Measurements from ENCODE around the gene MBTPS2.

MBTPS2 gene

DNA sequence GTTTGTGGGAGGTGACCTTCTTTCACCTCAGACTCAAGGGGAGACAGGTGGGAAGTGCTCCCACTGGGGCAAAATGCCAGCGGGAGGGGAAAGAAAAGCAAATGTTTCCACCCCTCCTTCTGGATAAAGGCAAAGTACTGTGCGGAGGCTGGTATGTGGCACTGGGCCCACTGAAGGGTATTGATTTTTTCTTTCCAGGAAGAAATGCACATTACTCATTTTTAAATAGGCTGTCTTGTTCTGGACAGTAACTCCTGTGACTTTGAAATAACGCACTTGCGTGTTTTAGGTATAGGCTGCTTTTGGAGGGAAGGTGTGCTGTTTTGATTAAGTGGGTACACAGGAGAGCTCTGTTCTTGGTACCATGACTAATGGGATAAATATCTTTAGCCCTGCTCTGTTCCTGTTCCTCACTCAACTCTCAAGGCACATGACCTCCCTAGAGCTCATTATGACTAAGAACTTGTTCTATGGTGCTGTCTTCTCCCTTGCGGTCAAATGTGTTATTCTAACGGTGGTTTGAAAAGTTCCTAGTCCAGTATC lies 40.7 kb upstream of the MBTPS2 start (continued):
- TF ChIP-seq MEIS1 (CRISPR knock-in tag; IDR thresholded peaks at IDR 0.05; ENCODE audit: borderline replicate concordance) = no peak
- TF ChIP-seq, protein P1, sequence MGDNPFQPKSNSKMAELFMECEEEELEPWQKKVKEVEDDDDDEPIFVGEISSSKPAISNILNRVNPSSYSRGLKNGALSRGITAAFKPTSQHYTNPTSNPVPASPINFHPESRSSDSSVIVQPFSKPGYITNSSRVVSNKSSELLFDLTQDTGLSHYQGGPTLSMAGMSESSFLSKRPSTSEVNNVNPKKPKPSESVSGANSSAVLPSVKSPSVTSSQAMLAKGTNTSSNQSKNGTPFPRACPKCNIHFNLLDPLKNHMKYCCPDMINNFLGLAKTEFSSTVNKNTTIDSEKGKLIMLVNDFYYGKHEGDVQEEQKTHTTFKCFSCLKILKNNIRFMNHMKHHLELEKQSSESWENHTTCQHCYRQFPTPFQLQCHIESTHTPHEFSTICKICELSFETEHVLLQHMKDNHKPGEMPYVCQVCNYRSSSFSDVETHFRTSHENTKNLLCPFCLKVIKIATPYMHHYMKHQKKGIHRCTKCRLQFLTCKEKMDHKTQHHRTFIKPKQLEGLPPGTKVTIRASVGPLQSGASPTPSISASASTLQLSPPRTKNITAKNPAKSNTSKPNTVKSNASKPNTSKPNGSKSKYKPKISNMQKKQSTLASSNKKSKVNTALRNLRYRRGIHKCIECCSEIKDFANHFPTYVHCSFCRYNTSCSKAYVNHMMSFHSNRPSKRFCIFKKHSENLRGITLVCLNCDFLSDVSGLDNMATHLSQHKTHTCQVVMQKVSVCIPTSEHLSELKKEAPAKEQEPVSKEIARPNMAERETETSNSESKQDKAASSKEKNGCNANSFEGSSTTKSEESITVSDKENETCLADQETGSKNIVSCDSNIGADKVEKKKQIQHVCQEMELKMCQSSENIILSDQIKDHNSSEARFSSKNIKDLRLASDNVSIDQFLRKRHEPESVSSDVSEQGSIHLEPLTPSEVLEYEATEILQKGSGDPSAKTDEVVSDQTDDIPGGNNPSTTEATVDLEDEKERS (tag by site-specific recombination; IDR thresholded peaks at IDR 0.05) = peak; percentile 32
- TF ChIP-seq ZNF76 (tag by site-specific recombination; IDR thresholded peaks at IDR 0.05; ENCODE audit: borderline replicate concordance, low read depth) = no peak
- TF ChIP-seq WT1 (tag by site-specific recombination; IDR thresholded peaks at IDR 0.05) = no peak
- no peak for TF ChIP-seq ZNF423 (tag by site-specific recombination; IDR thresholded peaks at IDR 0.05)
- TF ChIP-seq ZNF335 (tag by site-specific recombination; conservative IDR thresholded peaks at IDR 0.05) = no peak
- TF ChIP-seq ZFP3 (tag by site-specific recombination; IDR thresholded peaks at IDR 0.05; ENCODE audit: low read depth) = no peak
- no peak for TF ChIP-seq PBX3 (CRISPR knock-in tag; IDR thresholded peaks at IDR 0.05)
- TF ChIP-seq ZNF629 (tag by site-specific recombination; IDR thresholded peaks at IDR 0.05) = peak; percentile 62; the same call in 1 of the 2 replicates
- no peak for TF ChIP-seq BCL11A (tag by site-specific recombination; IDR thresholded peaks at IDR 0.05; ENCODE audit: low read depth)
- no peak for TF ChIP-seq ZNF48 (tag by site-specific recombination; IDR thresholded peaks at IDR 0.05)
- peak; percentile 79 for TF ChIP-seq ZNF600 (tag by site-specific recombination; IDR thresholded peaks at IDR 0.05)
- TF ChIP-seq SCRT2 (tag by site-specific recombination; IDR thresholded peaks at IDR 0.05) = no peak
- TF ChIP-seq ZNF791 (tag by site-specific recombination; IDR thresholded peaks at IDR 0.05) = no peak
- TF ChIP-seq BCL6B (tag by site-specific recombination; IDR thresholded peaks at IDR 0.05) = peak; percentile 89
- TF ChIP-seq ZNF2 (tag by site-specific recombination; IDR thresholded peaks at IDR 0.05) = no peak
- TF ChIP-seq REPIN1 (tag by site-specific recombination; IDR thresholded peaks at IDR 0.05; ENCODE audit: low read depth) = no peak
- TF ChIP-seq MYNN (tag by site-specific recombination; IDR thresholded peaks at IDR 0.05; ENCODE audit: borderline replicate concordance) = no peak
- no peak for TF ChIP-seq ZNF266 (tag by site-specific recombination; IDR thresholded peaks at IDR 0.05; ENCODE audit: low read depth)
- TF ChIP-seq ZNF366 (tag by site-specific recombination; conservative IDR thresholded peaks at IDR 0.05) = peak; percentile 60
- TF ChIP-seq ZNF548 (tag by site-specific recombination; IDR thresholded peaks at IDR 0.05) = no peak
- TF ChIP-seq ZNF302 (tag by site-specific recombination; IDR thresholded peaks at IDR 0.05; ENCODE audit: low read depth) = no peak
- no peak for TF ChIP-seq ZNF341 (tag by site-specific recombination; IDR thresholded peaks at IDR 0.05; ENCODE audit: low read depth)
- TF ChIP-seq ZNF433 (tag by site-specific recombination; IDR thresholded peaks at IDR 0.05; ENCODE audit: low read depth) = no peak
- no peak for TF ChIP-seq OVOL3 (tag by site-specific recombination; IDR thresholded peaks at IDR 0.05)
- no peak for TF ChIP-seq ZNF146 (tag by site-specific recombination; IDR thresholded peaks at IDR 0.05)
- no peak for TF ChIP-seq ZSCAN4 (tag by site-specific recombination; IDR thresholded peaks at IDR 0.05)
- no peak for TF ChIP-seq ZNF664 (tag by site-specific recombination; IDR thresholded peaks at IDR 0.05)
- no peak for TF ChIP-seq ZNF521 (tag by site-specific recombination; IDR thresholded peaks at IDR 0.05)
- no peak for TF ChIP-seq ELK4 (IDR thresholded peaks at IDR 0.05; ENCODE audit: borderline replicate concordance, low read depth, low read length)
- 0 out of 2 replicates have a peak, but pooled peaks have one; percentile 27 for TF ChIP-seq ZBTB17 (tag by site-specific recombination; IDR thresholded peaks at IDR 0.05)
- TF ChIP-seq ZNF138 (tag by site-specific recombination; IDR thresholded peaks at IDR 0.05; ENCODE audit: borderline replicate concordance) = no peak
- TF ChIP-seq GLIS1 (tag by site-specific recombination; IDR thresholded peaks at IDR 0.05) = peak; percentile 68
- TF ChIP-seq KLF8 (tag by site-specific recombination; IDR thresholded peaks at IDR 0.05) = peak; percentile 62
- no peak for TF ChIP-seq ZNF140 (tag by site-specific recombination; IDR thresholded peaks at IDR 0.05)
- no peak for TF ChIP-seq ZNF112 (tag by site-specific recombination; IDR thresholded peaks at IDR 0.05)
